Measurements from ENCODE around the gene MYO15B. TPM values are rescaled to one million over a fixed set of nuclear protein-coding genes. Genes with fewer than 3 reads are reported as not detected.

MYO15B gene
- total and polyA plus RNA-seq, 2 donors (not counting 3 experiments of a cell fraction or from before 2014, with no cell fraction given) = 10.2 to 87.8 TPM

- ChIA-PET CTCF (interaction anchor here (1.8 to 16.3 kb wide), 4 partner anchors 15 to 112 kb away, joined by 6 to 625 read pairs (median 256); a partner anchor contains a TSS), POLR2A (no interaction called here)
- no peak for TF ChIP-seq MYC (IDR thresholded peaks at IDR 0.05; ENCODE audit: low read depth, low read length)
- TF ChIP-seq GATA2 (IDR thresholded peaks at IDR 0.05; ENCODE audit: insufficient read depth, insufficient read length, low read depth, low read length) = no peak
- no peak for TF ChIP-seq JUN (IDR thresholded peaks at IDR 0.05; ENCODE audit: borderline replicate concordance, insufficient read depth, insufficient read length, low read depth)
- no peak for TF ChIP-seq EZH2 (IDR thresholded peaks at IDR 0.05; ENCODE audit: borderline replicate concordance, low read depth, low read length, severe bottlenecking)
- no peak for TF ChIP-seq FOS (IDR thresholded peaks at IDR 0.05; ENCODE audit: borderline replicate concordance, insufficient read depth, low read length)
- TF ChIP-seq CTCF (IDR thresholded peaks at IDR 0.05; ENCODE audit: extremely low read depth in 1 of 2, insufficient read depth in 1 of 2, low read depth in 1 of 2, low read length in 2 of 2) = no peak
- no peak for TF ChIP-seq MAX (IDR thresholded peaks at IDR 0.05; ENCODE audit: insufficient read depth, insufficient read length)
- no peak for TF ChIP-seq POLR2AphosphoS5 (IDR thresholded peaks at IDR 0.05; ENCODE audit: insufficient read depth, low read depth, low read length)
- Histone ChIP-seq H3K36me3 (ENCODE audit: control insufficient read depth in 2 of 2, extremely low read depth in 1 of 2, insufficient read depth in 2 of 2, low read length in 2 of 2) (no peaks in the 10 kb centered on the region), H4K20me1 (replicated peaks; ENCODE audit: control insufficient read depth, extremely low read depth, insufficient read depth, low read length) (no peaks in the 10 kb centered on the region), H3K4me3 (replicated peaks in 1 of 3; ENCODE audit: insufficient read depth in 1 of 3, low read depth in 1 of 3, low read length in 3 of 3) (no peak overlapping the region), H2AFZ (ENCODE audit: low read depth, low read length) (no peak overlapping the region), H3K9me3 (replicated peaks; ENCODE audit: control insufficient read depth, insufficient read depth, low read length) (no peaks in the 10 kb centered on the region), H3K4me2 (ENCODE audit: insufficient read depth, low read length) (no peak overlapping the region), H3K4me1 (ENCODE audit: control insufficient read depth, extremely low read depth, insufficient read depth, low read length) (peaks cover 12% of the 10 kb centered on the region), H3K9ac (replicated peaks; ENCODE audit: extremely low read depth, insufficient read depth, low read length) (no peak overlapping the region), H3K27me3 (ENCODE audit: control insufficient read depth in 2 of 2, insufficient read depth in 2 of 2, low read length in 2 of 2) (no peaks in the 10 kb centered on the region), H3K9me1 (replicated peaks; ENCODE audit: control insufficient read depth, extremely low read depth, insufficient read depth, low read length) (no peaks in the 10 kb centered on the region), H3K79me2 (ENCODE audit: control insufficient read depth, insufficient read depth, low read length) (no peaks in the 10 kb centered on the region), H3K27ac (ENCODE audit: insufficient read depth, low read depth, low read length) (no peak overlapping the region)
- DNase-seq (ENCODE audit: low read depth, low spot score) = no peak
- intact Hi-C loops (cut with micrococcal nuclease) (no loop called here), dilution Hi-C loops (cut with MboI; ENCODE audit: extremely low pct_ligation_motif_present, low sequenced_read_pairs) (no loop called here)
- FAIRE-seq = no peak
- no TSS peak for BruUV-seq (replicated peaks)
Observed at GRCh38 chr17:75635610-75636202, 48.1 kb downstream of the MYO15B start.
